CD14-positive monocyte (primary cell): Measurements from ENCODE around the gene CEP250. TPM values are rescaled to one million over a fixed set of nuclear protein-coding genes. Genes with fewer than 3 reads are reported as not detected.

Experiments
- DNase-seq, 3 donors: peaks; one replicate each; pipeline ENCODE4 v3.0.0-alpha.2; 2011 to 2022
- H2AFZ ChIP-seq: 2 replicates; pipeline ENCODE4 v1.6.0; 2012; ENCODE audit warnings: mild to moderate bottlenecking, low read depth, low read length, inconsistent platforms; ENCODE audit not compliant: insufficient read depth, poor library complexity, severe bottlenecking
- H3K27ac ChIP-seq, 2 donors: 1 replicate in 1 of 2; 2 replicates in 1 of 2; pipeline ENCODE4 v1.5.1; 2012 to 2013; ENCODE audit warnings: low read length in 2 of 2, control low read depth in 1 of 2, inconsistent platforms in 1 of 2, low read depth in 1 of 2, mild to moderate bottlenecking in 1 of 2
- H3K27me3 ChIP-seq, 2 donors: one replicate each; pipeline versions ENCODE4 v1.6.0 to v1.6.1; 2011 to 2013; ENCODE audit warnings: low read length in 2 of 2; ENCODE audit not compliant: control insufficient read depth in 2 of 2, insufficient read depth in 2 of 2
- H3K36me3 ChIP-seq, 2 donors: replicated peaks in 1 of 2; 1 replicate in 1 of 2; 2 replicates in 1 of 2; pipeline versions ENCODE4 v1.5.1 to v1.6.1; 2012 to 2013; ENCODE audit warnings: low read length in 2 of 2, control low read depth in 1 of 2, inconsistent platforms in 1 of 2, mild to moderate bottlenecking in 1 of 2; ENCODE audit not compliant: insufficient read depth in 2 of 2, control insufficient read depth in 1 of 2
- H3K4me1 ChIP-seq, 2 donors: 1 replicate in 1 of 2; 2 replicates in 1 of 2; pipeline versions ENCODE4 v1.5.1 to v1.6.1; 2012 to 2013; ENCODE audit warnings: low read length in 2 of 2, control low read depth in 1 of 2, inconsistent platforms in 1 of 2, mild to moderate bottlenecking in 1 of 2, moderate library complexity in 1 of 2; ENCODE audit not compliant: insufficient read depth in 2 of 2, control insufficient read depth in 1 of 2
- H3K4me2 ChIP-seq: replicated peaks from 2 replicates; pipeline ENCODE3; 2012; ENCODE audit warnings: low read length, moderate library complexity, mild to moderate bottlenecking; ENCODE audit not compliant: poor library complexity, severe bottlenecking; ENCODE audit errors: extremely low read depth
- H3K4me3 ChIP-seq, 3 experiments: fragments of 200-600 bp in 1 of 3; sonication (generic) in 1 of 3; replicated peaks in 1 of 3; 1 replicate in 2 of 3; 2 replicates in 1 of 3; pipeline ENCODE4 v1.5.1; 2011 to 2013; ENCODE audit warnings: low read length in 3 of 3, mild to moderate bottlenecking in 3 of 3, control low read depth in 2 of 3, low read depth in 2 of 3, inconsistent platforms in 1 of 3, moderate library complexity in 1 of 3
- H3K79me2 ChIP-seq: 2 replicates; pipeline ENCODE4 v1.6.0; 2012; ENCODE audit warnings: mild to moderate bottlenecking, control low read depth, inconsistent platforms, low read length, moderate library complexity; ENCODE audit not compliant: insufficient read depth
- H3K9ac ChIP-seq: 2 replicates; pipeline ENCODE4 v1.6.0; 2017; ENCODE audit warnings: low read length, mild to moderate bottlenecking; ENCODE audit not compliant: insufficient read depth, poor library complexity, severe bottlenecking
- H3K9me3 ChIP-seq, 2 donors: replicated peaks in 1 of 2; 1 replicate in 1 of 2; 2 replicates in 1 of 2; pipeline versions ENCODE4 v1.5.1 to v1.6.1; 2012 to 2013; ENCODE audit warnings: low read length in 2 of 2, control low read depth in 1 of 2; ENCODE audit not compliant: control insufficient read depth in 1 of 2, insufficient read depth in 1 of 2
- H4K20me1 ChIP-seq: 2 replicates; pipeline ENCODE4 v1.6.0; 2012; ENCODE audit warnings: mild to moderate bottlenecking, low read length, control low read depth, moderate library complexity; ENCODE audit not compliant: insufficient read depth
- H3K27ac Mint-ChIP-seq, 7 donors: one replicate each; pipeline ENCODE4 v1.8.0; 2020; ENCODE audit warnings: mild to moderate bottlenecking in 7 of 7, mixed read lengths in 7 of 7, moderate library complexity in 6 of 7, inconsistent platforms in 2 of 7
- H3K27me3 Mint-ChIP-seq, 3 donors: one replicate each; pipeline ENCODE4 v1.8.0; 2021 to 2022; ENCODE audit warnings: low read depth in 3 of 3, mild to moderate bottlenecking in 3 of 3, mixed read lengths in 3 of 3, moderate library complexity in 3 of 3, inconsistent platforms in 1 of 3
- H3K36me3 Mint-ChIP-seq, 2 donors: one replicate each; pipeline ENCODE4 v1.8.0; 2020; ENCODE audit warnings: mixed read lengths in 2 of 2, inconsistent platforms in 1 of 2, mild to moderate bottlenecking in 1 of 2
- H3K4me1 Mint-ChIP-seq: one replicate; pipeline ENCODE4 v1.8.0; 2020; ENCODE audit warnings: mild to moderate bottlenecking, mixed read lengths
- H3K4me3 Mint-ChIP-seq, 2 donors: one replicate each; pipeline ENCODE4 v1.8.0; 2020; ENCODE audit warnings: mild to moderate bottlenecking in 2 of 2, mixed read lengths in 2 of 2, moderate library complexity in 1 of 2
- H3K9me3 Mint-ChIP-seq, 7 donors: one replicate each; pipeline ENCODE4 v1.8.0; 2020 to 2022; ENCODE audit warnings: mixed read lengths in 7 of 7, mild to moderate bottlenecking in 6 of 7, moderate library complexity in 6 of 7, inconsistent platforms in 2 of 7
- WGBS: methylation state at CpG from one replicate; pipeline ENCODE4 v1.1.5; 2013; ENCODE audit warnings: missing lambda C conversion rate; ENCODE audit not compliant: insufficient coverage; 5-methylcytosine and 5-hydroxymethylcytosine counted together
- intact Hi-C, 2 donors: fragments of 100-400 bp; cut with micrococcal nuclease; formaldehyde crosslinking; loops; one replicate each; pipeline versions ENCODE4 v1.15.0 to v1.15.1; 2023
- polyA plus RNA-seq, 3 donors: library from polyadenylated mRNA; depleted of rRNA in 1 of 3; unstranded in 2 of 3; stranded (reverse) in 1 of 3; fragments of 300-500 nt in 2 of 3; fragments of >200 nt in 1 of 3; fragmentation: Illumina TruSeq in 2 of 3; gene quantifications; 1 replicate in 2 of 3; 2 replicates in 1 of 3; pipeline ENCODE4 v1.2.3, GENCODE V29; 2012 to 2021
- TF ChIP-seq, protein P1 (sequence below): fragments of 200-600 bp; IDR thresholded peaks from one replicate; pipeline ENCODE4 v1.8.0; 2022; ENCODE audit warnings: antibody characterized with exemption, mild to moderate bottlenecking

Gene CEP250
- polyA plus RNA-seq, 3 donors: 0.81 to 5.9 (median 1.2) TPM

DNA sequence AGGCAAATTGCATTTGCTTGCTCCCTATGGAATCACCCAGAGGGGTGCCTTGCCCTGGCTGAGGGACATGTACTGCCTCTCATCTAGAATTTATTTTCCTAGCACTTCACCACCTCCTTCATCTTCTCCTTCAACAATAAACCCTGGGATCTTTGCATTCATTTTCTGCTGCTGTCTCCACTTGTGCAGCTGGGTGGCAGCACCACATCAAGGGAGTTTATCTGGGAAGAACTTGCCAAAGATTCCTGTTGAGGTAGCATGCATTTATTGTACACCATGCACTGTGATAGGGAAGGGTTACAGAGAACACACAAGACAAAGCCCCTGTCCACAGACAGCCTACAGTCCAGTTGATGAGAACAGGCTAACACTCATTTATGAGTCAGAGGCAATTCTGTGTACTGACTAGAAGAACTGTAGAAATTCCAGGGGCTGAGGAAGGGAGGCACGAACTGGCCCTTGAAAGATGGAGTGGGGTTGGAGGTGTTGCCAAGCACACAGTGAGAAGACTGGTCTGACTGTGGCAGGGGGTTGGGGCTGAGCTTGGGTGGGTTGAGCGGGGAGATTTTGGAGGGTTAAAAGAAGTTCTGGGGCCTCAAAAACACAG is 56.5 kb downstream of the CEP250 start:
- Histone ChIP-seq H3K4me2 (no peak overlapping the region), H3K9me3 (no peaks in the 10 kb centered on the region), H3K4me3 (no peak overlapping the region), H4K20me1 (no peaks in the 10 kb centered on the region), H3K27me3 (no peaks in the 10 kb centered on the region), H3K79me2 (no peaks in the 10 kb centered on the region), H3K9ac (no peak overlapping the region), H3K4me1 (no peaks in the 10 kb centered on the region), H3K36me3 (peaks cover 66 to 89% of the 10 kb centered on the region in 2 donors), H3K27ac (no peak overlapping the region), H2AFZ (no peak overlapping the region)
- Mint-ChIP-seq H3K27ac (peak overlapping the region in 2 of 7 donors; percentile 0 to 37), H3K9me3 (peaks cover 0 to 2% (median 0%) of the 10 kb centered on the region in 7 donors), H3K4me3 (no peak overlapping the region), H3K36me3 (peaks cover 66 to 78% of the 10 kb centered on the region in 2 donors), H3K4me1 (no peaks in the 10 kb centered on the region), H3K27me3 (peaks cover 0 to 2% (median 0%) of the 10 kb centered on the region in 3 donors)
- intact Hi-C loops: no loop called here
- no peak for DNase-seq
- 100% methylated on average over 1 of the region's 2 CpGs for WGBS
- TF ChIP-seq, protein P1, sequence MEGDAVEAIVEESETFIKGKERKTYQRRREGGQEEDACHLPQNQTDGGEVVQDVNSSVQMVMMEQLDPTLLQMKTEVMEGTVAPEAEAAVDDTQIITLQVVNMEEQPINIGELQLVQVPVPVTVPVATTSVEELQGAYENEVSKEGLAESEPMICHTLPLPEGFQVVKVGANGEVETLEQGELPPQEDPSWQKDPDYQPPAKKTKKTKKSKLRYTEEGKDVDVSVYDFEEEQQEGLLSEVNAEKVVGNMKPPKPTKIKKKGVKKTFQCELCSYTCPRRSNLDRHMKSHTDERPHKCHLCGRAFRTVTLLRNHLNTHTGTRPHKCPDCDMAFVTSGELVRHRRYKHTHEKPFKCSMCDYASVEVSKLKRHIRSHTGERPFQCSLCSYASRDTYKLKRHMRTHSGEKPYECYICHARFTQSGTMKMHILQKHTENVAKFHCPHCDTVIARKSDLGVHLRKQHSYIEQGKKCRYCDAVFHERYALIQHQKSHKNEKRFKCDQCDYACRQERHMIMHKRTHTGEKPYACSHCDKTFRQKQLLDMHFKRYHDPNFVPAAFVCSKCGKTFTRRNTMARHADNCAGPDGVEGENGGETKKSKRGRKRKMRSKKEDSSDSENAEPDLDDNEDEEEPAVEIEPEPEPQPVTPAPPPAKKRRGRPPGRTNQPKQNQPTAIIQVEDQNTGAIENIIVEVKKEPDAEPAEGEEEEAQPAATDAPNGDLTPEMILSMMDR: no peak

DNA sequence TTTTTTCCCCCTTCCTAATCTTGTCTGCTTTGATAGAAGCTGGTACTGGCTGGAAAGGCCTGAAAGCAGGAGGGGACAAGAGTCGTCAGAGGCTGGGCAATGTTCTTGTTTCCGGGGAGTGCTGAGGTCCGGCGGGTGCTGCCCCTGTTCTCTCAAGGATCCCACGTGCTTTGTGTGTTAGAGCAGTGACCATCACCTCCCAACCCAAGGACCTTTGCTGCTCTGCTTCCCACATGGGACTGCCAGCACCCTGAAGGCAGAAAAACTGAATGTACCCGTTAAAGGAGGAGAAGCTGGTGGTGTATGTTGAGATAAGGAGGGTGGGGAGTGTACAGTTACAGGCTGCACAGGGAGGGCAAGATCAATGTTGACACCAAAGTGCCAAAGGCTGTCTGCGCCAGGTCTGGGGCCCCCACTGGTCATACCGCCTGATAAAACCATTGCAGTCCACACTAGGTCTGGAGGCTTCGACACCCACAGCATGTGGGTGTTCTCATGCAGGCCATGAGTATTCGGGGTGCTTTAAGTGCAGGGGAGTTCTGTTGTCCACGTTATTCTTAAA is 59.1 kb downstream of the CEP250 start:
- H3K4me3 ChIP-seq: no peak overlapping the region
- Mint-ChIP-seq H3K36me3 (peaks cover 41 to 53% of the 10 kb centered on the region in 2 donors), H3K4me1 (no peaks in the 10 kb centered on the region), H3K27me3 (peaks cover 0 to 2% (median 0%) of the 10 kb centered on the region in 3 donors), H3K27ac (peak overlapping the region in 1 of 7 donors; percentile 40), H3K4me3 (no peak overlapping the region), H3K9me3 (no peaks in the 10 kb centered on the region)
- H3K4me1 ChIP-seq: no peaks in the 10 kb centered on the region
- no peak overlapping the region for H3K9ac ChIP-seq
- no peaks in the 10 kb centered on the region for H4K20me1 ChIP-seq
- TF ChIP-seq, protein P1: no peak
- DNase-seq: no peak
- WGBS: 98% methylated on average over 5 of the region's 11 CpGs
- H3K27me3 ChIP-seq: no peaks in the 10 kb centered on the region
- H3K4me2 ChIP-seq: no peak overlapping the region
- no peak overlapping the region for H3K27ac ChIP-seq
- H3K79me2 ChIP-seq: no peaks in the 10 kb centered on the region
- H3K36me3 ChIP-seq: peaks cover 42 to 64% of the 10 kb centered on the region in 2 donors
- no peaks in the 10 kb centered on the region for H3K9me3 ChIP-seq
- no peak overlapping the region for H2AFZ ChIP-seq
- intact Hi-C loops: no loop called here
